Stimulated activated CD8-positive, alpha-beta memory T cell treated with anti-CD3 and anti-CD28 coated beads, Interleukin-12 subunit alpha, Interleukin-12 subunit beta, amount 100 ng/mL, for 24 hours (primary cell): ENCODE results near the gene ECI1.

ENCODE experiments used
- DNase-seq: peaks from one replicate; pipeline ENCODE4 v3.0.0-alpha.2; 2020; ENCODE audit errors: extremely low read depth

ECI1 gene

DNA sequence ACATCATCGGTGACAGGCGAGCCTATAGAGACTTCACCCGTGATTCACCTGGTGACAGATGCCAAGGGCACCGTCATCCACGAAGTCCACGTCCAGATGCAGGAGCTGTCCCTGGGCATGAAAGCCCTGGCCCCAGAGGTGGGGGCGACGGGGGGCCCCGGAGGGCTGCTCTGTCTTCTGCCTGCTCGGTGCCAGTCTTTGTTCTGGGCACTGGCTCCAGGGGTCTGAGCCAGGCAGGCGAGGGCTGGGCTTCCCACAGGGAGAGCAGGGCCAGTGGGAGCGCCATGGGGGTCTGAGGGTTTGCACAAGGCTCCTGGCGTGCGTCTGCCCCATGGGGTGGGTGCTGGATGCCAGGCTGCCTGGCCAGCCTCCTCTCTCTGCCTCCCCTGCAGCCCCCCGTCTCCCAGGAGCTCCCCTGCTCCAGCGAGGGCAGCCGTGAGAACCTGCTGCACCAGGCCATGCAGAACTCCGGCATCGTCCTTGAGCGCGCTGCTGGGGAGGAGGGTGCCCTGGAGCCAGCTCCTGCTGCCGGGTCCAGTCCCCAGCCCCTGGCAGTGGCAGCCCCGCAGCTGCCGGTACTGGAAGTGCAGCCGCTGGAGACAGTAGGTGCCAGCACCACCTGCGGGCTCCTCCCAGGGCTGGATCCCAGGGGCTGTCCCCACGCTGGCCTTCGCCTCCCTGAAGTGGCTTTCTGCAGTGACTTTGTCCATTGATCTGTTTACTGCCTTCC lies 18.2 kb downstream of the ECI1 start:
- no peak for DNase-seq

DNA sequence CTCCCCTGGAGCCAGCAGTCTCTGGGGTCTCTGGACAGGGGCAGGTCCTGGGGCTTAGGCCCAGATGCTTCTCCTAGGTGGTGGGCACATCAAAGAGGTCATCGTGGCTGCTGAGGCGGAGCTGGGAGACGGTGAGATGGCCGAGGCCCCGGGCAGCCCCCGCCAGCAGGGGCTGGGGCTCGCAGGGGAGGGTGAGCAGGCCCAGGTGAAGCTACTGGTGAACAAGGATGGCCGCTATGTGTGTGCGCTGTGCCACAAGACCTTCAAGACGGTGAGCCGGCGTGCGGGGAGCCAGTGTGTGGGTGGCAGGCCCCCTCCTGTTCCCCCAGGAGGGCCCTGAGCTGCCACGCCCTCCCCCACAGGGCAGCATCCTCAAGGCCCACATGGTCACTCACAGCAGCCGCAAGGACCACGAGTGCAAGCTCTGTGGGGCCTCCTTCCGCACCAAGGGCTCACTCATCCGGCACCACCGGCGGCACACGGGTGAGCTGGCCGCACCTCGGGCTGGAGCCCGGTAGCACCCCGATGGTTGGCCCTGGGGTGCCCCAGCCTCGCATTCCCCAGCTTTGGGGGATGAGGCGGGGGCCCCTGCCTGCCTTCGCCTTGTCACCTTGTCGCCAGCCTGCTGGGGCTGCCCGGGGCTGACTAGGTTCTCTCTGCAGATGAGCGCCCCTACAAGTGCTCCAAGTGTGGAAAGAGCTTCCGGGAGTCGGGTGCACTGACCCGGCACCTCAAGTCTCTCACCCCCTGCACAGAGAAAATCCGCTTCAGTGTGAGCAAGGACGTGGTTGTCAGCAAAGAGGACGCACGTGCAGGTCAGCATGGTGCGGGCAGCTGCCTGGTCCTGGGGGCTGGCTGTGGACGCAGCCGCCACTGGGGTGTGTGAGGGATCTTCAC lies 19.0 kb downstream of the ECI1 start:
- DNase-seq: no peak

DNA sequence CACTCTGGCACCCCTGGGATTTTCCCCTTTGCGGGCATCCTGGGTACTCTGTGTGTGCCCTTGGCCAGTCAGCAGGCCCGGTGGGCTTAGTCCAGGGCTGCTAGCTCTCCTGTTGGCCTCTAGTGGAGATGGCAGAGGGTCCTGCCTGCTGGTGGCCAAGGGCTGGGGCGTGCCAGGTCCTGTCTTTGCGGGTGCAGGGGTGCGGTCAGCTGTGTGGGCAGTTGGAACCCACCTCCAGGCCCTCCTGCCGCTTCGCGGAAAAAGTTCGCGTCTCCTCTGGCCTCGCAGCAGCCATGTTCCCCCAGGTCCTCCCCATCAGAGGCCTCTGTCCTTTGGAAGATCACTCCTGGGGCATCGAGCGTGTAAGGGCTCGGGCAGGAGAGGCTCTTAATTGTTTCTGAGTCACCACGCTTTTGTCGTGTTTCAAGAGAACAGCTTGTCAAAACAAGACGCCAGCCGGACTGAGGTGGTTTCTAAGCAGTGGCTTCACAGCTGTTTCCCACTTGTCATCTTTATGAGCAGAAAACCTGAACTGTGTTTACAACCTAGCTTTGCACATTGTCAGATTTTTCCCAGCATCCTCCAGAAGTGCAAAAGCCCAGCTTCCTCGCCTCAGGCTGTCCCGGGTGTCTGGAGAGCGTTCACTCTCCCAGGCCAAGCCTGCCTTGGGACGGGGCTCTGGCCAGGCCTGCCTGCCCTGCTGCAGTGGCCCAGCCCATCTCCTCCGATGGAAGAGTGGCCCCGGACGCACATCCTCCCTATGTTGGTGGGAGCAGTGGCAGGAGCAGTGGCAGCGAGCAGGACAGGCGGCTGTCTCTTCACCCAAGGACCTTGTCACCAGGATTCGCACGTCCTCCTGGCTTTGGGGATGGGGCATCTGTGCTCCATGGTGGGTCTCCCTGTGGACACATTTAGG lies 20.1 kb downstream of the ECI1 start:
- DNase-seq: no peak

DNA sequence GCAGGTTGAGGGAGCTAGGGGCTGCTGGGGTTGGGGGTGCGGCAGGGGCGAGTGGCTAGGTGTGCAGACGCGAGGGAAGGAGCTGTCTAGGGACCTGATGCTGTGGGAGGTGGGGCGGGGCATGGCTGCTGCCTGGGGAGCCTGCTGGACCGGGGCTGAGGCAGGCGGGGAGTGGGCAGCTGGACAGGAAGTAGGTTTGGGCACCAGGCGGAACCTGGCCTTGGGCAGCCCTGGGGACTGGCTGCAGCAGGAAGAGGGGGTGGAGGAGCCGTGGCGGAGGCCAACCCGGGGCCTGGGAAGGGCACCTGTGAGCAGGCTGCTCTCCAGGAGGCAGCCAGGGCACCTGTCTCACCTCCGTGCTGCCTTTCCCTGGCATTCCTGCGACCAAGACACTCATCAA lies 21.0 kb downstream of the ECI1 start:
- DNase-seq: no peak

DNA sequence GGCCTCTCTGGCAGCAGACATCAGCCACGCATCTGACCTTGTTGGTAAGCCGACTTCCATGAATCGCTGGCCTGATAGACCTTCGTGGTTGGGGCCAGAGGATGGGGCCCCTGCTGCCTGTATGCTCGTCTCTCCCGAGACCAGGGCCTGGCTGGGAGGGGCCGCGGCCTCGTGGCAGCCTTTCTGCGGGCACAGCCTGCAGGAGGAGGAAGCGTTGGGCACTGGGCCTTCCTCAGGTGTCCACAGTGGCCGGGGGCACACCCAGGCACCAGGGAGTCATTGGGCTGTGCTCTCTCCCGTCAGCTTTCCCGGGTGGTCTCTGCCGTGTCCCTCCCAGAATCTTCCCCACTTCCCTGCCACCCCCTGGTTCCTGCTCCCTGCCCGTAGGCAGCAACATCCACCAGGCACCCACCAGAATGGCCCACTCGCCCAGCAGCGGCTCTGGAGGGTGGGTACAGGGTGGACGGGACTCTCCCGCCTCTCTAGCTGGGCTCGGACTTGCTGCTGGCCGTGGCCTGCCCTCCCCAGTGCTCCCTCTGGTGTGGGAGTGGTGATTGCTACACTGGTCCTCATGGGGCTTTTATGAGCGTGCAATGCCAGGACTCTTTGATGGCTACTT lies 21.6 kb downstream of the ECI1 start:
- no peak for DNase-seq

DNA sequence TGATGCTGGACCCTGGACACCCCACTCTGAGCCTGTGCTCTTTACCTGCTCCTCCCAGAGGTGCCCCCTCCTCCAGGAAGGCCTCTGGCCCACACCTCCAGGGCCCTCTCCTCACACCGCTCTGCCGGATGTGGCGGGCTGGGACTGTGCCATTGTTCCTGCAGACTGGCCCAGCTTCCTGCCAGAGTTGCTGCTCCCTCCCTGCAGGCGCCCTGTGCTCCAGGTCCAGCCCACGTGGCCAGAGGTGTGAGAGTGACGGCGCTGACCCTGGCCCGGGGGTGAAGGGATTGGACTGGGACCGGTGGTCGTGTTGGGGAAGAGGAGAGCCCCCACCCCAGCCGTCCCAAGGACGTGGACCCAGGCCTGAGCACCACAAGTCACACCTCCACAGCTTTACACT lies 22.3 kb downstream of the ECI1 start:
- DNase-seq: no peak

DNA sequence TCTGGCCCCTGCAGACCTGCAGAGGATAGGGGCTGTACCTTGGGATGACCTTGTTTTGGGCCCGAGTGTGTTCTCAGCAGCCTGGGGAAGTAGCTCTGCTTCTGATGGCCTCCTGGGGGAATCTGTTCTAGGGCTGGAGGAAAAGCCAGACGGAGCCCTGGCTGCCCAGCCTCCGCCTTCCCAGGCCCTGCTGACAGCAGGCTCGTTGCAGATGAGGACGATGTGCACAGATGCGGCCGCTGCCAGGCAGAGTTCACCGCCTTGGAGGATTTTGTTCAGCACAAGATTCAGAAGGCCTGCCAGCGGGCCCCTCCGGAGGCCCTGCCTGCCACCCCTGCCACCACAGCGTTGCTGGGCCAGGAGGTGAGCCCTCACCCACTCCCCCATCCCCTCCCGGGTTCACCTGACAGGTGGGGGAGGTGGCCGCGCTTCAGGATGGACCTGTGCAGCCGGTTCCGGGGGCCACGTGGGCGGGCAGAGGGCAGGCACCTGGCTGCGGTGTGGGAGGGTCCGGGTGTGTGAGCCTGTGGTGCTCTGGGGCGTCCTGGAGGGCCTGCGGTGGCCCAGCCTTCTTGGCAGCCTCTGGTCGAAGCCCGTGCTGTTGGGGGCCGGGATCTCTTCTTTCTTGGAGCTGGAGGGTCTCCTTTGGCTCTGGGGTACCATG lies 23.1 kb downstream of the ECI1 start:
- DNase-seq: no peak

DNA sequence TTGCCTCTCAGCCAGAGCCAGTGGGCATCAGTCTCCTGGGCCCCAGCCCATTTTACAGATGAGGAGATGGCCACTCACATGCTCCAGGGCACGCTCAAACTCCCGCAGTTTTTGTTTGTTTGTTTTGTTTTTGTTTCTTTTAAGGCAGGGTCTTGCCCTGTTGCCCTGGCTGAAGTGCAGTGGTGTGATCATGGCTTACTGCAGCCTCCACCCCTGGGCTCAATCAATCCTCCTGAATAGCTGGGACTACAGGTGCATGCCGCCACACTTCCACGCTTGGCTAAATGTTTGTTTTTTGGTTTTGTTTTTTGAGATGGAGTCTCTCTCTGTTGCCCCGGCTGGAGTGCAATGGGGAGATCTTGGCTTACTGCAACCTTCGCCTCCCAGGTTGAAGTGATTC lies 24.5 kb downstream of the ECI1 start:
- DNase-seq: no peak

DNA sequence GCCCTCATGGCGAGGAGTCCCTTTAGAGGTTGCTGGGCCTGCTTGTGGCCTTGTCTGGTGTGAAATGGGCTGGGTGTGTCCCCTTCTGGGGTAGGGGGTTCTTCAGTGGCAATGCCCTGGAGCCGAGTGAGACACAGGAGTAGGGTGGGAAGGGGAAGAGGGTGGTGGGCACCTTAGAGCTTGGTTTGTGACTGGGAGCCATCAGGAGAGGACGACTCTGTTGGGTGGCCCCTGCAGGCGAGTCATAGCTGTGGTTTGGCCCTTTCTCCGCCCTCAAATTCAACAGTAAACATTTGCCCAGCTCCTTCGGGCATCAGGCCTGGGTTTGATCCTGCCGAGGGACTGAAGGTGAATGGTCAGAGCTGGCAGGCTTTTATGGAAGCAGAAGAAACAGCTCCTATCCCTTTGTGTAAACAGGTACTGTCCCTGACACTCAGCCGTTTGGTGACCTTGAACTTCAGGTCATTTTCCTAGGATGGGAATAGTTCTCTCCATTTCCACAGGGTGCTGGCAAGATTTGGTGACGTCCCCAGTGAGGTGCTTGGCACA lies 25.1 kb downstream of the ECI1 start:
- no peak for DNase-seq

DNA sequence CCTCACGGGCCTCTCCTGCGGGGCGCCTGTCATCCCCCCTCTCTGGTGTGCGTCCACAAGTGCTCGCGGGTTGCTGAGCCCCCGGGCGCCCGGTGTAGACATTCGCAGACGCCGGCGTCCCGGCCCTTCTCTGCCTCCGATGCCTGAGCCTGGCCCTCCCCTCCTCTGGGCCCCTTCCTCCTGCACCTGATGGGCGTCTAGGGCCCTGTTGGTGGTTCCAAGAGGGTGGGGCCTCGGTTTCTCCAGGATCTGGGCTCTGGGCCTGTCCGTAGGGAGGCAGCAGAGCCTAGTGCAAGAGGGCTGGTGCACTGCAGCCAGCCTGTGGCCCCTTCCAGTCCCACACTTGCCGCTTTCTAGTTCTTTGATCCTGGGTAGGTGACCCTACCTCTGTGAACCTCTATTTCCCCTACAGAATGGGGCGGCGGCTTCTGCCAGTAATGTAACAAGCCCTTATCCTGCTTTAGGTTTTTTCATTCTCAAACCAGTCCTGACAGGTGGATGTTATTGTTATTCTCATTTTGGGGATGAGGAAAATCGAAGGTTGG lies 27.4 kb downstream of the ECI1 start:
- DNase-seq: no peak

DNA sequence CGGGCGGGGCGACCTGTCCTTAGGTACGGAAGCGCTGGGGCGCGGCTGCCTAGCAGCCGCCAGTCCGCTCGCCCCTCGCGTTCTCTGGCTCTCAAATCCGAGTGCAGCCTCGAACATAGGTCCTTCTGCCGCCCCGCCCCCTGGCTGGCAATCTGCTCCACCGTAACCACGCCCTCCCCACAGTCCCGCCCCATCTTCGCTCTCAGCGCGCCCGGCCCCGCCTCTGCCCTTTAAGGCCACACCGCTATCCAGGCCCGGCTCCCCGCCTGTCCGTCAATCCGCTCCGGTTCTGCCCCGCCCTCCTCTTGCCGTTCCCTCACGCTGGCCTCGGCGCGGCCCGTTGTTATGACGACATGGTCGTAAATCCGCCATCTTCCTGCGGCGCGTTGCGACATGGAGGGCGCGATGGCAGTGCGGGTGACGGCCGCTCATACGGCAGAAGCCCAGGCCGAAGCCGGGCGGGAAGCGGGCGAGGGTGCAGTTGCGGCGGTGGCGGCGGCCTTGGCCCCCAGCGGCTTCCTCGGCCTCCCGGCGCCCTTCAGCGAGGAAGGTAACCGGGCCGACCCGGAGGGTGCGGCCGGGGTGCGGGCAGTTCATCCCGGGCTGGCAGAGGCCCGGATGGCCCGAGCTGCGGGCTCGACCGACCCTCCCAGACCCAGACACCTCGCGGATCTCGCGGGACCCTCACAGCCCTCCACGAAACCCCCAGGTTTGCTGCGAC lies 28.0 kb downstream of the ECI1 start, which contains the start of gene E4F1:
Gene E4F1 (plus strand): TSS at position 371 of the 721 bp plus-strand sequence. CDS start 23 bp downstream, at position 394.
- DNase-seq: peak; percentile 100

DNA sequence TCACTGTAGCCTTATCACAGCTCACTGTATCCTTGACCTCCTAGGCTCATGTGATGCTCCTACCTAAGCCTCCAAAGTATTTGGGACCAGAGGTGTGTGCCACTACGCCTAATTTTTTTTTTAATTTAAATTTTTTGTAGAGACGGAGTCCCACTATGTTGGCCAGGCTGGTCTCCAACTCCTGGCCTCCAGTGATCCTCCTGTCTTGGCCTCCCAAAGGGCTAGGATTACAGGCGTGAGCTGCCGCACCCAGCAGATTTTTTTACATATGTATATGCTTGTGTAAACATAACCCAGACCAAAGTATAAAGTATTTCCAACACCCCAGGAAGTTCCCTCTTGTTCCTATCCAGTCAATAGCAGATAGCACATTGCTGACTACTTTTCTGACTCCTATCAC lies 35.1 kb downstream of the ECI1 start:
- no peak for DNase-seq

DNA sequence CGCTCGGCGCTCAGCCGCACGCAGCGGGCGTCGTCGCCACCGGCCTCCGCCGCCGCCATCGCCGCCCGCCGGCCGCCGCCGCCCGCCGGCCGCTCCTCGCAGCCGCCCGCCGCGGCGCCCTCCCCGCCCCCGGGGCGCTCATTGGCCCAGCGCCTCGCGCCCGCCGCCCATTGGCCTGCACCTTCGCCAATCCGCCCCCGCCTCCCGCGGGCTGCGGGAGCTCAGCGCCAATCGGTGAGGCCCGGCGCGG lies 36.7 kb downstream of the ECI1 start, which contains the start of gene PGP:
Gene PGP (minus strand): TSS at position 122 of the 250 bp plus-strand sequence. CDS start 63 bp downstream, at position 59.
- no peak for DNase-seq

DNA sequence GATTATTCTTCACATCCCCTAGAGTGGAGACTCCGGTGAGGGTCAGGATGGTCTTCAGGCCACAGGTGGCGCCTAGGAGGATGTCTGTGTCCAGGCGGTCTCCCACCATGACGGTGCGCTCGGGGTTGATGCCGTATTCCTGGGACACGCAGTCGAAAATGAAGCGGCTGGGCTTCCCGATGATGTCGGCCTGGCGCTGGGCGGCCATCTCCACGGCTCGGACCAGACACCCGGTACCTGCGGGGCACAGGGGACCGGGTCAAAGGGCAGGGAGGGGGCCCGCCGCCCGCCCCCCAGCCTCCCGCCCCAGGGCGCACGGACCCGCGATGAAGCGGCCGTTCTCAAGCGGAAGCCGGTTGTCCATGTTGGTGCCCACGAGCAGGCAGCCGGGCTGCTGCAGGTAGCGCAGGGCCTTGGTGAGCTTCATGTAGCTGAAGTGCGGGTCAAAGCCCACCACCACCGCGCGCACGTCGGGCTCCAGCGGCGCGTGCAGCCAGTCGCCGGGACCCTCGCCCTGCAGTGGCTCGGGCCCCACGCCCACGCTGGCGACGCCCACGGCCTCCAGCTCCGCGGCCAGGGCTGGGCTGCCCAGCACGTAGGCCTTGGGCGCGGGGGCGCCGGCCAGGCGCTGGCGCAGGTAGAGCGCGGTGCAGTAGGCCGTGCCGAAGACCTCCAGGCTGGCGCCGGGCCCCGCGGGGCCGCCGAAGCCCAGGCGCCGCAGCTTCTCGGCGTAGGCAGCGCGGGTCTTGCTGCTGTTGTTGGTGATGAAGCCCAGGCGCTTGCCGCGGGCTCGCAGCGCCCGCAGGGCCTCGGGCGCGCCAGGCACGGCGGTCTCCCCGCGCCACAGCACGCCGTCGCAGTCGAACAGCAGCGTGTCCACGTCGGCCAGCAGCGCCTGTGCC lies 37.3 kb downstream of the ECI1 start:
- DNase-seq: no peak

DNA sequence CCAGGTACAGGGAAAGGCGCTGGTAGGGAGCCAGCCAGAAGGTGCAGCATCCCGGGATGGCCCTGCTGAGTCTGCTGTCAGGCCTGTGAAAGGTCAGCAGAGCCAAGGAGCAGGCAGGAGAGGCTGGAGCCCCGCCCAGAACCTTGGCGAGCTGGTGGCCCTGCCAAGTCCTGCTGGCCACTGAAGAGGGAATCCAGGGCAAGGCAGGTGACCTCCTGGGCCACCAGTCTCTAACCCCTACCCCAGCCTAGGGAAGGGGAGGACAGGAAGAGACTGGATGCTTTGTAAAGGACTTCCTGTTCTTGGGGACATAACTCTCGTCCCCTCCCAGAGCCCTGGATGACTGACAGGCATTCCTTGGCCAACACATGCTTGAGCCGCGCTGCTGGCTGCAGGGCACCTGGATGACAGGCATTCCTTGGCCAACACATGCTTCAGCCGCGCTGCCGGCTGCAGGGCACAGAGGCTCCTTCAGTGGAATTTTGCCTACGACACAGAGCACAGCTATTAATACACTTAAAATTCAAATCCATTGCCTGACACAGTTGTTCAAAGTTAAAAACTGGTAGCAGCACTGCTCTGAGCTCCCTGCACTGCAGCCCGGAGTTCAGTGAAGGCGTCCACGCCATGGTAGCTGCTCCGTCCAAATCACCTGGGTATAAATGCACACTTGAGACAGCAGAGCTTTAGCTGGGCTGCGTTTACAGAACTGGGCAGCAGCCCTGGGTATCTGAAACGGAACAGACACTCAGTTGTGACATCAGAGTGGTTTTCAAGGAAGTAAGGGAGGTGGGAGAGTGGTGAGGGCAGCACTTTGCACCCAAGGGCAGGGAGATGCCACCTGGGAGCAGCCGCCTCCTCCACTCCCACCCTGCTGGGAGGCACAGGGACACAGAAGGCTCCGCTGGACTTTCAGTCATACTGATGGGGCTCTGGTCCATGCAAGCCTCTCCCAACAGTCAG lies 38.7 kb downstream of the ECI1 start:
- no peak for DNase-seq

DNA sequence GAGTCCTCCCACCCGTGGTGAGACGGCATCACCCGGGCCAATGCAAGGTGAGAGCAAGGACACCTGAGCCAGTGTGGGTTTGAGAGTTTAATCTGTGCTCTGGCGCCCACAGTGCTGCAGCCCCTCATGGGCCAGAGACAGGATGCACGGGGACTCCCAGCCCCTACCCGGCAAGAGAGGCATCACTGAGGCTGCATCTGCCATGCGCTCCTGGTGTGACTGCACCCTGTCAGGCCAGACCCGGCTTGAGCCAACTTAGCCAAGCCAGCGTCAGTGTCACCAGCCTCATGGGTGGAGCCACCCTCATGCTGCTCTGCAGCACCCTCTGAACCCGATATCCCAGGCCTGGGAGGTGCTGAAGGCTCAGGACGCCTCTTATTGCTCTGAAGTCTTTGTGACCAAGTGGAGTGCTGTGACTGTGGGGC lies 39.5 kb downstream of the ECI1 start:
- DNase-seq: no peak
